ENCODE measurements around the gene SSRP1. TPM values are rescaled to one million over a fixed set of nuclear protein-coding genes. Genes with fewer than 3 reads are reported as not detected.
A peak's percentile ranks its signal among the peaks of the same experiment; 100 is the strongest.

The SSRP1 gene
- total RNA-seq, 1 donor = 83.2 TPM

DNA sequence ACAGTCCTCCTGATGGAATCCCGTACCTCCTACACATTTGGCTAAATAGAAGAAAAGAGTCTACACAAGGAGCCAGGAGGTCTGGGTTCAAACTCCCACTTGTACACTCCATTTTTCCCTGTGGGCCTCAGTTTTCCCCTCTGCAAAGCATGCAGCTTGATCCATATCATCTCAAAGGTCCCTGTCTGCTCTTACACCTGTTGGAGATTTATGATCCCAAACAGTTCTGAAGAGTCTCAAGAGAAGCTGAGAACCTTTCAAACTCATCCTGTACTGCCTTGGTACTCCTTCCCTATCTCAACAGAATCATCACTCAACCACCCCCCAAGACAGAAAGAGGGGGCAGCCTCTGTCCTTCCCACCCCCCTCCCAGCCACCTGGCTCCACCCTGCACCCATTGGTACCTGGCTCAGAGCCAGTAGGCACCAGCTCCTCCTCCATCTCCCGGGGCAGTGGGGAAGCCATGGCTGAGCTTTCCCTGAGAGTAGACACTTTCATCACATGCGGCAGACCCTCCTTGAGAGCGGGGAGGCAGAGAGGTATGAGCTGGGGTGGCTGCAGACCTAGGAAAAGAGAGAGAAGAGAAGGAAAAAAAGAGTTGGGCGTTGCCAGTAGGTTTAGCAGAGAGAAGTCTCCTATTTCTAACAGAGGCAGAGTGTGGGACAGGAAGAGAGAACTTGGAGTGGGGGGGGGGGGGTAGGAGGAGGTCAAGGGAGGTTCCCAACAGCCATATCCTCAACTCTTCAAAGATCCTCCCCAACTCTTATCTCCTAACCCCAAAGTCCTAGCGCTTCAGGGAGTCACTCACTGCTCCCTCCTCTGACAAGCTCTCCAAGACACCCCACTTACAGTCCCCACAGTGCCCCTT lies 14.1 kb downstream of the SSRP1 start:
- peak; percentile 45 for DNase-seq (ENCODE audit: low read depth)
- TF ChIP-seq, protein P1, sequence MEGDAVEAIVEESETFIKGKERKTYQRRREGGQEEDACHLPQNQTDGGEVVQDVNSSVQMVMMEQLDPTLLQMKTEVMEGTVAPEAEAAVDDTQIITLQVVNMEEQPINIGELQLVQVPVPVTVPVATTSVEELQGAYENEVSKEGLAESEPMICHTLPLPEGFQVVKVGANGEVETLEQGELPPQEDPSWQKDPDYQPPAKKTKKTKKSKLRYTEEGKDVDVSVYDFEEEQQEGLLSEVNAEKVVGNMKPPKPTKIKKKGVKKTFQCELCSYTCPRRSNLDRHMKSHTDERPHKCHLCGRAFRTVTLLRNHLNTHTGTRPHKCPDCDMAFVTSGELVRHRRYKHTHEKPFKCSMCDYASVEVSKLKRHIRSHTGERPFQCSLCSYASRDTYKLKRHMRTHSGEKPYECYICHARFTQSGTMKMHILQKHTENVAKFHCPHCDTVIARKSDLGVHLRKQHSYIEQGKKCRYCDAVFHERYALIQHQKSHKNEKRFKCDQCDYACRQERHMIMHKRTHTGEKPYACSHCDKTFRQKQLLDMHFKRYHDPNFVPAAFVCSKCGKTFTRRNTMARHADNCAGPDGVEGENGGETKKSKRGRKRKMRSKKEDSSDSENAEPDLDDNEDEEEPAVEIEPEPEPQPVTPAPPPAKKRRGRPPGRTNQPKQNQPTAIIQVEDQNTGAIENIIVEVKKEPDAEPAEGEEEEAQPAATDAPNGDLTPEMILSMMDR (IDR thresholded peaks at IDR 0.05; ENCODE audit: insufficient read depth, low read length) = no peak
- peak overlapping the region; percentile 73 for H3K4me3 ChIP-seq (ENCODE audit: low read depth, low read length)

DNA sequence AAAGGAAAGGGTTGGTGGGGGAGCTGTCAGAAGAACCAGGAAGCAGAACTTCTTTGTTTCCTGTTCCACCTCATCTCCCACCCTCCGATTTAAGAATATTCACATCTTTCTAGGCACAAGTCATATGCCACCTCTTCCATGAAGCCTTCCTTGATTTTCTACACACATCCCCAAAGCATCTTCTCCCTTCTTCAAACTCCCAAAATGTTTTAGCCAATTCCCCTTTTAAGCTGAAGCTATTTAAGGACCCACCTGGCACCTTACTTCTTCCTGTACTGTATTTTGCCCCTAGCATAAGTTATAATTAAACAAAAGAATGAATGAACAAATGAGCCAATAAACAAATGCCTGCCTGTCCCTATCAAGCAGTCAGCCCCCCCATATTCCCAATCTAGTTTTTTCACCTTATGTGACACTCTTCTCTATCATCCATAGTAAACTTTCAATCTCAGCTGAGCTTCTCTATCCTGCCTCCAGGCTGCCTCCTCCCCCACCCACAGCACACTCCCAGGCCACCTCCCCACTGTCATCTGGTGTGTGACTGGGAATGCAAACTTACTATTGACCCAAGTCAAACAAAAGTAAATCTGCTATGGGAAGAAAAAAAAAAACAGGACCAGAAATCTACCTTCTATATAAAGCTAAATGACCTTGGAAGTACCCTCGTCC lies 14.8 kb downstream of the SSRP1 start:
- H3K4me3 ChIP-seq (ENCODE audit: low read depth, low read length) = peak overlapping the region; percentile 73
- no peak for DNase-seq (ENCODE audit: low read depth)
- TF ChIP-seq, protein P1 (IDR thresholded peaks at IDR 0.05; ENCODE audit: insufficient read depth, low read length) = no peak

DNA sequence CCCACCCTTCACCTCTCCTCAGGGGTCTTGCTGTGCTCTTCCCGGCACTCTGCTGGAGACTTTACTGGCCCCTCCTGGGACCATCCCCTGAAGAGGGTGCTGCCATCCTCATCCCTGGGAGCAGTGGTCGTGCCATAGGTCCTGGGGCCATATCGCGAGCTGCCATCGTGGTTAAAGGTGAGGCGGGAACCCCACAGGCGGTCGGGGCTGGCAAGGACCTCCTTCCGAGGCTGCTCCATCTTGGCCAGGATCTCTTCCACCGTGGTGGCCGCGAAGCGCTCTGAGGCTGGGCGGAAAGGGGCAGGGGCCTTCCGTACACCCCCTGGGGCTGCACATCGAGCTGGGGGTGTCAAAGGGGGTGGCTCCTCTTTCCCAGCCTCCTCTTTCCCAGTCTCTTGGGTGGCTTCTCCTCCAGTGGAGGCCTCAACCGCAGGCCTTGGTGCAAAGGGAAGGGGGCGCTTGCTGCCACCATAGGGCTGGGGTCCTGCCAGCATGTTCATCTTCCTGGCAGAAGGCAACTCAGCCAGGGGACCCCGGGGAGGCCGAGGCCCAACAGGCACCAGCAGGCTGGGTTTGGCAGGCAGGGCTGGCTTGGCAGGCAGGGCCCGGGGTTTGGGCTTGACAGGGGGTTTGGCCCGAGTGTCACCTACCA lies 15.5 kb downstream of the SSRP1 start:
- no peak overlapping the region for H3K4me3 ChIP-seq (ENCODE audit: low read depth, low read length)
- TF ChIP-seq, protein P1 (IDR thresholded peaks at IDR 0.05; ENCODE audit: insufficient read depth, low read length) = no peak
- DNase-seq (ENCODE audit: low read depth) = no peak

DNA sequence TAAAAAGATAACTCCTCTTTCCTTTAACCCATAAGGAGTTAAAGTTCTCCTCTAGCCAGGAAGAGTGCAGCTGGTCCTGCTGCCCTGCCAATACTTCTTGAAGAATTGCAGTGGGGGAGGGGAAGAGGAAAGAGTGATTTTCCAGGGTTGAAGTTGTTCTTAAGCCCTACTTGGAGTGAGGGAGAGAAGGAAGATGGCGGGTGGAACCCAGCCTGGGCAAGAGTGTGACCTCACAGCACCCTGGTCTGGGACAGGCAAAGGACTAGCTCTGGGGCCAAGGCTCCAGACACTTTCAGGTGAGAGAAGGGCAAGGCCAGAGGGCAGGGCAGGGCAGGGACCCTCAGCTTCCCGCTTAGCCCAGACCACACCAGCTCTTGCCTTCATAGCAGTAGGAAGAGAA lies 17.5 kb downstream of the SSRP1 start:
- no peak overlapping the region for H3K4me3 ChIP-seq (ENCODE audit: low read depth, low read length)

DNA sequence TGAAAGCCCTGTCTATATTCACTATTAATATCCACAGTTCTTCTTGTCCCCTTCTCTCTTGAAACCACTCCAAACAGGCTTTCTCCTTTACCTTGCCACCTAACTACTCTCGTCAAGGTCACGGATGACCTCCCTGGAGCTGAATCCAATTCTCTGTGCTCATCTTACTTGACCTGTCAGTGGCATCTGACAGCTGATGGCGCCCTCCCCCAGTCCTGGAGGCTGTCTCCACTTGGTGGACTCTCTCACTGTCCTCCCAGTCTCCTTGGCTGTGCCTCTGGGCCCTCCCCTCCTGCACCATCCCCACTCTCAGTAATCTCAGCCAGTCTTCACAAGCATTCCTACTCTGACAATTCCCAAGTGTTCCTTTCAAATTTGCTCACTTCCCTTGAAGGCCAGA lies 19.7 kb downstream of the SSRP1 start:
- DNase-seq (ENCODE audit: low read depth) = no peak
- no peak overlapping the region for H3K4me3 ChIP-seq (ENCODE audit: low read depth, low read length)
- TF ChIP-seq, protein P1 (IDR thresholded peaks at IDR 0.05; ENCODE audit: insufficient read depth, low read length) = no peak

More for the DNA sequence above, 17.5 kb downstream of the SSRP1 start:
- DNase-seq (ENCODE audit: low read depth) = peak; percentile 62
- TF ChIP-seq, protein P1 (IDR thresholded peaks at IDR 0.05; ENCODE audit: insufficient read depth, low read length) = no peak

DNA sequence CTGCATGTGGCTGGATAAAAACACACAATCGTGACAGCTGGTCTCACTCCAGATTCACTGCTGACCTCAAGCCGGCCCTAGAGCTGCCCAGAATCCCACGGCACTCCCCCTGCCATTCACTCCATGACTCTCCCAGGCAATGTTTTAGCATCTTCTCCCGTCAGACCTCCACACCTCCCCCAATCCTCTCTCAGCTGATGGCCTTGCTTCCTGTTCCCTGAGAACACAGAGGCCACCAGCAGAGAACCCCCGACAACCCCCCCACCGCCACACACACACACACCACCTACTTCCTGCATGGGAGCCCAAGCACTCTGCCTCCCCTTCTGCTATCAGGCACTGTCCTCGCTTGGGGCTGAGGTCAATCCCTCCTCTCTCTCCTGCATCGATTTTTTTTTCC lies 20.2 kb downstream of the SSRP1 start:
- TF ChIP-seq, protein P1 (IDR thresholded peaks at IDR 0.05; ENCODE audit: insufficient read depth, low read length) = no peak
- DNase-seq (ENCODE audit: low read depth) = no peak
- no peak overlapping the region for H3K4me3 ChIP-seq (ENCODE audit: low read depth, low read length)

All from fibroblast of the aortic adventitia (primary cell).